Measurements from ENCODE around the gene NUBP2.
A peak's percentile ranks its signal among the peaks of the same experiment; 100 is the strongest.

NUBP2 gene

DNA sequence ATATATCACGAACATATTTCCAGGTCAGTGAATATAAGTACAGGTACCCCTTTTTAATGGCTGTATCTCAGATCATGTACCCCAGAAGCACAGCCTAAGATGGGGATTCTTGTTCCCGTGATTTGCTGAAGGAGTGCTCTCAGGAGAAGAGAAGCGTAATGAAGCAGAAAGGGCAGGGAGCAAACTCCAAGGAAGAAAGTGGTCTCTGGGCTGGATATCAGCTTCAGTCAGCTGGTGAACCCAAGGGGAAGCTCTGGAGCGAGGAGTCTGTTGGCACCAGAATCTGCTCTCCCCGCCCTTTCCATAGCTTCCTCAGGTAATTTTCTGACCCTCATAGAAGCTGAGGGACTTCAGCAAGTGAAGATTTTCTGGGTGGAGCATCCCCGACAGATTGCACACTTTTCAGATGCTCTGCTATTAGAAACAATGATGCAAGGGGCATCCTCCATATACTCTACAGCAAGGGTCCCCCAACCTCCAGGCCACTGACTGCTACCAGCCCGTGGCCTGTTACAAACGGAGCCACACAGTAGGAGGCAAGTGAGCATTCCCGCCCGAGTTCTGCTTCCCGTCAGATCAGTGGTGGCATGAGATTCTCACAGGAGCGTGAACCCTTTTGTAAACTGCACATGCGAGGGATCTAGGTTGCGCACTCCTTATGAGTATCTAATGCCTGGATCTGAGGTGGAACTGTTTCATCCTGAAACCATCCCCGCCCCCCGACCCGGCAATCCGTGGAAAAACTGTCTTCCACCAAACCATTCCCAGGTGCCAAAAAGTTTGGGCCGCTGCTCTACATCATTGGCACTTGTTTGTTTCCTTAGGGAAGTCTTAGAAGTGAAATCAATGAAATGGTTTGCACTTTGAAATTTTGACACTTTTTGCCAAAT, 48.7 kb downstream of the NUBP2 start:
- DNase-seq = no peak

DNA sequence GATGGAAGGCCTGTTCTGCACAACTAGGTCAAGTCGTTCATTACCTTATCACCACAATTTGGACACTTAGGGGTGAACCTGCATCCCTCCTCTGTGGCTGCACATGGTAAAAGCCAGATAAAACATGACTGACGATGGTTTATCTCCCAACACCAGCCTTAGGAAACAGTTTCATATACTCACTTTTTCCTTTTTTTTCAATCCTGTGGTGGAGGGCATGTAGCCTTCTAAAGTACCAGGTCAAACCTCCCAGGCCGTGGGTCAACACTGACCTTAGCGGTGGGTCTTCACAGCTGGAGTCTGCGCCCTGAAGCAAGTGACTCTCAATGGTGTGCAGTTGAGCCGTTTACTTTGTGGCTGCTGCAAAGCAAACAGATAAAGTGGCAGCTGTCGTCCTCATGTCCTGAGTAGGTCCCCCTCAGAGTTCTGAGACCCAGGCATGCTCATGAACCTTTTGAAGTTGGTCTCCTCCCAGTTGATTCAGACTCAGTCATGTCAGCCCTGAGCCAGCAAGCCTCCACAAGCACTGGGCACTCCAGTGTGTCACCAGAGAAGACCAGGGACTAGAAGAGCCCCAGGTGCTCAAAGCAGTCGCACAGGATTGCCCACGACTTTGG, 50.2 kb downstream of the NUBP2 start:
- DNase-seq = peak; percentile 74

DNA sequence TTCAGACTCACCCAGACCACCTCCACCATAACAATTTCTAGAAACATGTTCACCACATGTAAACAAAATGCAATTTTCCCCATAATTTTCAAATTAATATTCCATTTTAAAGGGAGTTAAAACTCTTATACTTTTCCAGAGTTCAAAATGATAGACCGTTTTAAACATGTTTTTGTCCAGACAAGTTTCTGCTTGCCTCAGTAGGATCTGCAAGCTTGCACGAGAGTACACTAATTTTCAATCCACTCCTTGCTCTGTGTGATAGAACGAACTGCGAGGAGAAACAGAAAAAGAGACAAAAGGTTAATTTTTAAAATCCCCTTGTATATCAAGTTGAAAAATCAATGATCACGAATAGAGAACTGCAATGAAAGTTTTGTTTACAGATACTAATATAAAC, 51.3 kb downstream of the NUBP2 start:
- no peak for DNase-seq

Measured in NCI-H510A (cell line).